ENCODE measurements around the gene NPHP4. TPM values are rescaled to one million over a fixed set of nuclear protein-coding genes. Genes with fewer than 3 reads are reported as not detected.

The NPHP4 gene
- total and polyA plus RNA-seq, 4 donors = 1.7 to 5.6 (median 3.5) TPM

DNA sequence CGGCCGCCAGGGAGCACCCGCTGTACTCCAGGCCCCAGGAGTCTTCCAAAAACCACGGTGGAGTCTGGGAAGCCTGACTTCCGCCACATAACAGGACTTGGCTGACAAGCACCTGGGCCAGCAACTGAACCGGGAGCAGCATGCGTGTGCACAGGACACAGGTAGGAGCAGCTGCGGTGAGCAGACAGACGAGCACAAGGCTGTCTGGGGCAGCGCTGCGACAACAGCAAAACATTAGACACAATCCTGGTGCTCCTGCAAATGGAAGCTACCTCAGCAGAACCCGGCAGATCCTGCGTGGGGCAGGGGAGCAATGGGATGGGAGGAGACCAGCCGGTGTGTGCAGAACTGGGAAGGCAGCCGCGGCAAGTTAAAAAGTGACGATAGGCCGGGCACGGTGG lies 80.4 kb downstream of the NPHP4 start:
- no peaks in the 10 kb centered on the region for H3K36me3 ChIP-seq (ENCODE audit: control insufficient read depth in 4 of 4, insufficient read depth in 3 of 4, low read depth in 1 of 4, low read length in 3 of 4)
- H3K9me3 ChIP-seq (ENCODE audit: control insufficient read depth in 4 of 4, low read length in 3 of 4) = no peaks in the 10 kb centered on the region
- DNase-seq (ENCODE audit: low spot score) = no peak
- 96% methylated on average over 19 of the region's 19 CpGs for WGBS
- no peak overlapping the region for H3K9ac ChIP-seq (ENCODE audit: low read depth in 1 of 2, low read length in 2 of 2)
- H3K27ac ChIP-seq (ENCODE audit: low read depth in 1 of 2, low read length in 2 of 2) = no peak overlapping the region
- TF ChIP-seq, protein P1, sequence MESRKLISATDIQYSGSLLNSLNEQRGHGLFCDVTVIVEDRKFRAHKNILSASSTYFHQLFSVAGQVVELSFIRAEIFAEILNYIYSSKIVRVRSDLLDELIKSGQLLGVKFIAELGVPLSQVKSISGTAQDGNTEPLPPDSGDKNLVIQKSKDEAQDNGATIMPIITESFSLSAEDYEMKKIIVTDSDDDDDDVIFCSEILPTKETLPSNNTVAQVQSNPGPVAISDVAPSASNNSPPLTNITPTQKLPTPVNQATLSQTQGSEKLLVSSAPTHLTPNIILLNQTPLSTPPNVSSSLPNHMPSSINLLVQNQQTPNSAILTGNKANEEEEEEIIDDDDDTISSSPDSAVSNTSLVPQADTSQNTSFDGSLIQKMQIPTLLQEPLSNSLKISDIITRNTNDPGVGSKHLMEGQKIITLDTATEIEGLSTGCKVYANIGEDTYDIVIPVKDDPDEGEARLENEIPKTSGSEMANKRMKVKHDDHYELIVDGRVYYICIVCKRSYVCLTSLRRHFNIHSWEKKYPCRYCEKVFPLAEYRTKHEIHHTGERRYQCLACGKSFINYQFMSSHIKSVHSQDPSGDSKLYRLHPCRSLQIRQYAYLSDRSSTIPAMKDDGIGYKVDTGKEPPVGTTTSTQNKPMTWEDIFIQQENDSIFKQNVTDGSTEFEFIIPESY (IDR thresholded peaks at IDR 0.05) = no peak
- TF ChIP-seq EGR1 (IDR thresholded peaks at IDR 0.05; ENCODE audit: low read depth in 2 of 2) (no peak), RAD21 (IDR thresholded peaks at IDR 0.05) (no peak), RXRA (IDR thresholded peaks at IDR 0.05) (no peak), HNF4A (conservative IDR thresholded peaks at IDR 0.05) (no peak), YY1 (IDR thresholded peaks at IDR 0.05) (no peak), FOXA1 (IDR thresholded peaks at IDR 0.05) (no peak), HNF4G (IDR thresholded peaks at IDR 0.05) (no peak), JUND (IDR thresholded peaks at IDR 0.05) (no peak), GABPA (IDR thresholded peaks at IDR 0.05 in 1 of 2, conservative IDR thresholded peaks at IDR 0.05 in 1 of 2) (no peak), NR2F2 (IDR thresholded peaks at IDR 0.05) (no peak)
- TF ChIP-seq, protein P2, sequence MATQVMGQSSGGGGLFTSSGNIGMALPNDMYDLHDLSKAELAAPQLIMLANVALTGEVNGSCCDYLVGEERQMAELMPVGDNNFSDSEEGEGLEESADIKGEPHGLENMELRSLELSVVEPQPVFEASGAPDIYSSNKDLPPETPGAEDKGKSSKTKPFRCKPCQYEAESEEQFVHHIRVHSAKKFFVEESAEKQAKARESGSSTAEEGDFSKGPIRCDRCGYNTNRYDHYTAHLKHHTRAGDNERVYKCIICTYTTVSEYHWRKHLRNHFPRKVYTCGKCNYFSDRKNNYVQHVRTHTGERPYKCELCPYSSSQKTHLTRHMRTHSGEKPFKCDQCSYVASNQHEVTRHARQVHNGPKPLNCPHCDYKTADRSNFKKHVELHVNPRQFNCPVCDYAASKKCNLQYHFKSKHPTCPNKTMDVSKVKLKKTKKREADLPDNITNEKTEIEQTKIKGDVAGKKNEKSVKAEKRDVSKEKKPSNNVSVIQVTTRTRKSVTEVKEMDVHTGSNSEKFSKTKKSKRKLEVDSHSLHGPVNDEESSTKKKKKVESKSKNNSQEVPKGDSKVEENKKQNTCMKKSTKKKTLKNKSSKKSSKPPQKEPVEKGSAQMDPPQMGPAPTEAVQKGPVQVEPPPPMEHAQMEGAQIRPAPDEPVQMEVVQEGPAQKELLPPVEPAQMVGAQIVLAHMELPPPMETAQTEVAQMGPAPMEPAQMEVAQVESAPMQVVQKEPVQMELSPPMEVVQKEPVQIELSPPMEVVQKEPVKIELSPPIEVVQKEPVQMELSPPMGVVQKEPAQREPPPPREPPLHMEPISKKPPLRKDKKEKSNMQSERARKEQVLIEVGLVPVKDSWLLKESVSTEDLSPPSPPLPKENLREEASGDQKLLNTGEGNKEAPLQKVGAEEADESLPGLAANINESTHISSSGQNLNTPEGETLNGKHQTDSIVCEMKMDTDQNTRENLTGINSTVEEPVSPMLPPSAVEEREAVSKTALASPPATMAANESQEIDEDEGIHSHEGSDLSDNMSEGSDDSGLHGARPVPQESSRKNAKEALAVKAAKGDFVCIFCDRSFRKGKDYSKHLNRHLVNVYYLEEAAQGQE (IDR thresholded peaks at IDR 0.05) = no peak
- TF ChIP-seq, protein P3, sequence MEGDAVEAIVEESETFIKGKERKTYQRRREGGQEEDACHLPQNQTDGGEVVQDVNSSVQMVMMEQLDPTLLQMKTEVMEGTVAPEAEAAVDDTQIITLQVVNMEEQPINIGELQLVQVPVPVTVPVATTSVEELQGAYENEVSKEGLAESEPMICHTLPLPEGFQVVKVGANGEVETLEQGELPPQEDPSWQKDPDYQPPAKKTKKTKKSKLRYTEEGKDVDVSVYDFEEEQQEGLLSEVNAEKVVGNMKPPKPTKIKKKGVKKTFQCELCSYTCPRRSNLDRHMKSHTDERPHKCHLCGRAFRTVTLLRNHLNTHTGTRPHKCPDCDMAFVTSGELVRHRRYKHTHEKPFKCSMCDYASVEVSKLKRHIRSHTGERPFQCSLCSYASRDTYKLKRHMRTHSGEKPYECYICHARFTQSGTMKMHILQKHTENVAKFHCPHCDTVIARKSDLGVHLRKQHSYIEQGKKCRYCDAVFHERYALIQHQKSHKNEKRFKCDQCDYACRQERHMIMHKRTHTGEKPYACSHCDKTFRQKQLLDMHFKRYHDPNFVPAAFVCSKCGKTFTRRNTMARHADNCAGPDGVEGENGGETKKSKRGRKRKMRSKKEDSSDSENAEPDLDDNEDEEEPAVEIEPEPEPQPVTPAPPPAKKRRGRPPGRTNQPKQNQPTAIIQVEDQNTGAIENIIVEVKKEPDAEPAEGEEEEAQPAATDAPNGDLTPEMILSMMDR (IDR thresholded peaks at IDR 0.05; ENCODE audit: low read depth, low read length, missing input control) = no peak
- TF ChIP-seq, protein P4, sequence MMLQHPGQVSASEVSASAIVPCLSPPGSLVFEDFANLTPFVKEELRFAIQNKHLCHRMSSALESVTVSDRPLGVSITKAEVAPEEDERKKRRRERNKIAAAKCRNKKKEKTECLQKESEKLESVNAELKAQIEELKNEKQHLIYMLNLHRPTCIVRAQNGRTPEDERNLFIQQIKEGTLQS (IDR thresholded peaks at IDR 0.05) = no peak
- TF ChIP-seq, protein P5, sequence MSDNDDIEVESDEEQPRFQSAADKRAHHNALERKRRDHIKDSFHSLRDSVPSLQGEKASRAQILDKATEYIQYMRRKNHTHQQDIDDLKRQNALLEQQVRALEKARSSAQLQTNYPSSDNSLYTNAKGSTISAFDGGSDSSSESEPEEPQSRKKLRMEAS (IDR thresholded peaks at IDR 0.05) = no peak
- H3K4me3 ChIP-seq (ENCODE audit: low read depth in 1 of 3, low read length in 3 of 3) = no peak overlapping the region
- H3K27me3 ChIP-seq (ENCODE audit: control insufficient read depth in 4 of 4, insufficient read depth in 4 of 4, low read length in 3 of 4) = no peaks in the 10 kb centered on the region
- peaks cover 0 to 5% (median 0%) of the 10 kb centered on the region in 4 donors for H3K4me1 ChIP-seq (ENCODE audit: control insufficient read depth in 4 of 4, insufficient read depth in 4 of 4, low read length in 3 of 4)

DNA sequence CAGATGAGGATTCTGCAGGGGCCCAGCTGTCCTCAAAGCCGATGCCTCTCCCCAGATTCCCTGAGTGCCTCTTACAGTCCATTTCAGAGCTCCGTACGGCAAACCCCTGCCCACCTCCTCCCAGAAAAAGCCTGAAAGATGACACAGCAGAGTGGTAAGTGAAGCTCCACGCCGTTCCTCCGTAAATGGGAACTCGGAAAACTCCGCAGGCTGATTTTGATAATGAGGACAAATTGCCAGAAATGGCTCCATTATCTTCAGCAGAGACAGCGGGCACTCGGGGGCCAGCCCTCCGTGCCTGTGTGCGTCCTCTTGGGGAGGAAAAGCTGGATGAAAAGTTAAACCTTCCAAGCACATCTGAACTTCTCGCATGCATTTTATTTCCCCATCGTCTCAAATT lies 81.1 kb downstream of the NPHP4 start:
- Histone ChIP-seq H3K27me3 (ENCODE audit: control insufficient read depth in 4 of 4, insufficient read depth in 4 of 4, low read length in 3 of 4) (no peaks in the 10 kb centered on the region), H3K4me1 (ENCODE audit: control insufficient read depth in 4 of 4, insufficient read depth in 4 of 4, low read length in 3 of 4) (peaks cover 0 to 5% (median 0%) of the 10 kb centered on the region in 4 donors), H3K4me3 (ENCODE audit: low read depth in 1 of 3, low read length in 3 of 3) (no peak overlapping the region), H3K36me3 (ENCODE audit: control insufficient read depth in 4 of 4, insufficient read depth in 3 of 4, low read depth in 1 of 4, low read length in 3 of 4) (no peaks in the 10 kb centered on the region), H3K27ac (ENCODE audit: low read depth in 1 of 2, low read length in 2 of 2) (no peak overlapping the region), H3K9ac (ENCODE audit: low read depth in 1 of 2, low read length in 2 of 2) (no peak overlapping the region), H3K9me3 (ENCODE audit: control insufficient read depth in 4 of 4, low read length in 3 of 4) (no peaks in the 10 kb centered on the region)
- peak; percentile 23 for DNase-seq (ENCODE audit: low spot score)
- 90% methylated on average over 14 of the region's 14 CpGs for WGBS
- TF ChIP-seq, protein P3 (IDR thresholded peaks at IDR 0.05; ENCODE audit: low read depth, low read length, missing input control) = no peak
- TF ChIP-seq, protein P1 (IDR thresholded peaks at IDR 0.05) = no peak
- TF ChIP-seq GABPA (IDR thresholded peaks at IDR 0.05 in 1 of 2, conservative IDR thresholded peaks at IDR 0.05 in 1 of 2) = no peak
- TF ChIP-seq, protein P2 (IDR thresholded peaks at IDR 0.05) = no peak

Measured in liver (tissue), 9 donors.